HepG2 (cell line): ENCODE data around the gene UGGT1. TPM values are rescaled to one million over a fixed set of nuclear protein-coding genes. Genes with fewer than 3 reads are reported as not detected.
A peak's percentile ranks its signal among the peaks of the same experiment; 100 is the strongest.

Source experiments
- CENPBD1 ChIP-seq: sonication (generic); formaldehyde crosslinking; IDR thresholded peaks from 2 replicates; pipeline ENCODE4 v1.8.0; 2022; ENCODE audit warnings: missing genetic modification reagents, low read depth, mild to moderate bottlenecking, borderline replicate concordance
- CREB3 ChIP-seq: sonication (generic); formaldehyde crosslinking; IDR thresholded peaks from 2 replicates; pipeline ENCODE4 v1.5.0; 2020; ENCODE audit warnings: missing genetic modification reagents
- DMAP1 ChIP-seq: IDR thresholded peaks from 2 replicates; pipeline ENCODE4 v1.6.1; 2016
- HINFP ChIP-seq: sonication (generic); formaldehyde crosslinking; IDR thresholded peaks from 2 replicates; pipeline ENCODE4 v1.4.0; 2020; ENCODE audit warnings: low read depth, mild to moderate bottlenecking, missing genetic modification reagents
- KIAA2018 ChIP-seq: sonication (generic); formaldehyde crosslinking; IDR thresholded peaks from 2 replicates; pipeline ENCODE4 v1.5.0; 2020; ENCODE audit warnings: mild to moderate bottlenecking, missing genetic modification reagents, borderline replicate concordance
- TBX2 ChIP-seq: sonication (generic); formaldehyde crosslinking; IDR thresholded peaks from 2 replicates; pipeline ENCODE4 v1.5.0; 2020; ENCODE audit warnings: missing genetic modification reagents, mild to moderate bottlenecking, borderline replicate concordance
- TMF1 ChIP-seq: sonication (generic); formaldehyde crosslinking; IDR thresholded peaks from 2 replicates; pipeline ENCODE4 v1.8.1; 2022; ENCODE audit warnings: low read depth, missing genetic modification reagents
- ZNF562 ChIP-seq: sonication (generic); formaldehyde crosslinking; IDR thresholded peaks from 2 replicates; pipeline ENCODE4 v1.8.0; 2022; ENCODE audit warnings: missing genetic modification reagents, borderline replicate concordance
- ZNF577 ChIP-seq: sonication (generic); formaldehyde crosslinking; IDR thresholded peaks from 2 replicates; pipeline ENCODE4 v1.4.0; 2020; ENCODE audit warnings: mild to moderate bottlenecking, low read depth, missing genetic modification reagents, borderline replicate concordance
- ZNF605 ChIP-seq: sonication (generic); formaldehyde crosslinking; IDR thresholded peaks from 2 replicates; pipeline ENCODE4 v1.8.0; 2022; ENCODE audit warnings: mild to moderate bottlenecking, missing genetic modification reagents
- ZNF687 ChIP-seq: sonication (generic); formaldehyde crosslinking; IDR thresholded peaks from 2 replicates; pipeline ENCODE4 v1.5.1; 2020; ENCODE audit warnings: mild to moderate bottlenecking, missing genetic modification reagents, moderate library complexity
- ZSCAN25 ChIP-seq: sonication (generic); formaldehyde crosslinking; IDR thresholded peaks from 2 replicates; pipeline ENCODE4 v1.8.0; 2022; ENCODE audit warnings: mild to moderate bottlenecking, missing genetic modification reagents
- polyA plus RNA-seq, 8 experiments: library from polyadenylated mRNA; depleted of rRNA in 3 of 8; stranded (reverse) in 7 of 8; unstranded in 1 of 8; fragments of >200 nt; fragmentation: Illumina TruSeq in 4 of 8; extraction: Trizol in 4 of 8; gene quantifications; 2 replicates each; pipeline versions ENCODE4 v1.2.1 to v1.2.3, GENCODE V29; 2011 to 2016; ENCODE audit warnings: low read depth in 4 of 8, missing spikeins in 1 of 8, mixed read lengths in 1 of 8; ENCODE audit not compliant: insufficient read depth in 1 of 8
- total RNA-seq, 5 experiments: library from RNA; depleted of rRNA; stranded (reverse); fragments of >200 nt; fragmentation: Illumina TruSeq; extraction: Trizol; gene quantifications; 2 replicates each; pipeline ENCODE4 v1.2.3, GENCODE V29; 2016; ENCODE audit warnings: low read depth in 1 of 5

The UGGT1 gene
- total and polyA plus RNA-seq, 2 of the 13 experiments (the other 11 are each of a cell fraction or from before 2014, with no cell fraction given), result 35.8 to 83.2 TPM

GRCh38 chr2:128233790-128234395, 142.9 kb downstream of the UGGT1 start (continued):
- 0 out of 2 replicates have a peak, but pooled peaks have one; percentile 38 for TF ChIP-seq ZNF687 (CRISPR knock-in tag)
- no peak for TF ChIP-seq ZNF562
- TF ChIP-seq DMAP1 (CRISPR knock-in tag), result 0 out of 2 replicates have a peak, but pooled peaks have one; percentile 17
- TF ChIP-seq ZSCAN25 (CRISPR knock-in tag), result peak; percentile 38; the same call in 1 of the 2 replicates
- TF ChIP-seq ZNF605 (CRISPR knock-in tag), result 0 out of 2 replicates have a peak, but pooled peaks have one; percentile 9
- no peak for TF ChIP-seq CREB3 (CRISPR knock-in tag)
- 0 out of 2 replicates have a peak, but pooled peaks have one; percentile 0 for TF ChIP-seq TBX2 (CRISPR knock-in tag)
- TF ChIP-seq KIAA2018 (CRISPR knock-in tag), result no peak
- peak; percentile 81; the same call in 1 of the 2 replicates for TF ChIP-seq TMF1
- TF ChIP-seq HINFP, result 0 out of 2 replicates have a peak, but pooled peaks have one; percentile 21
- TF ChIP-seq CENPBD1, result 0 out of 2 replicates have a peak, but pooled peaks have one; percentile 6
- peak; percentile 9; the same call in 1 of the 2 replicates for TF ChIP-seq ZNF577
